Ishikawa (cell line): ENCODE measurements around the gene ZNF554.

Source experiments
- EP300 ChIP-seq: IDR thresholded peaks from 2 replicates; pipeline ENCODE4 v1.6.1; 2012; ENCODE audit warnings: borderline replicate concordance
- FOXM1 ChIP-seq: IDR thresholded peaks from 2 replicates; pipeline ENCODE4 v1.6.1; 2012; ENCODE audit warnings: low read depth, borderline replicate concordance
- REST ChIP-seq: IDR thresholded peaks from 2 replicates; pipeline ENCODE4 v1.6.1; 2012; ENCODE audit warnings: low read depth, mild to moderate bottlenecking
- TAF1 ChIP-seq: IDR thresholded peaks from 2 replicates; pipeline ENCODE4 v1.6.1; 2012; ENCODE audit warnings: low read depth, mild to moderate bottlenecking
- TEAD4 ChIP-seq: IDR thresholded peaks from 2 replicates; pipeline ENCODE4 v1.6.1; 2012
- USF1 ChIP-seq: IDR thresholded peaks from 2 replicates; pipeline ENCODE4 v1.6.1; 2012

DNA sequence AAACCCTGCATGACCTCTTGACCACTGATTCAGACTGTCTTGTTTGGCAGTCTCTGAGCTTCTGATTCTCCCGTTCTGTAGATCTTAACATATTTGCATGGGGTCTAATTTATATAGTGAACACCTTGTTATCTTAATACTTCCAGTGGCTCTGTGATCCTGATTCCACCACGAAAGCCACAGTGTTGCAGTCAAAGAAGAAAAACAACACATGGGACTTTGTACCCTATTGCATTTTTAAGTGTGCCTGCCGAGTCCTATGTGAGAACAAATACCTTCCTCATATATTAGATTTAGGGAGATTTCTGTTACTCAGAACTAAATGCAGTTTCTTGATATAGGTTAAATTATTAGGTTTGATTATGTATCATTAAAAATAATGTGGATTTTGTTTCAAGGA is 35.2 kb downstream of the ZNF554 start:
- TF ChIP-seq FOXM1 (no peak), REST (no peak), TAF1 (no peak), USF1 (no peak), EP300 (no peak), TEAD4 (no peak)
